ENCODE data around the gene SEC16A.

Gene SEC16A, protein sequence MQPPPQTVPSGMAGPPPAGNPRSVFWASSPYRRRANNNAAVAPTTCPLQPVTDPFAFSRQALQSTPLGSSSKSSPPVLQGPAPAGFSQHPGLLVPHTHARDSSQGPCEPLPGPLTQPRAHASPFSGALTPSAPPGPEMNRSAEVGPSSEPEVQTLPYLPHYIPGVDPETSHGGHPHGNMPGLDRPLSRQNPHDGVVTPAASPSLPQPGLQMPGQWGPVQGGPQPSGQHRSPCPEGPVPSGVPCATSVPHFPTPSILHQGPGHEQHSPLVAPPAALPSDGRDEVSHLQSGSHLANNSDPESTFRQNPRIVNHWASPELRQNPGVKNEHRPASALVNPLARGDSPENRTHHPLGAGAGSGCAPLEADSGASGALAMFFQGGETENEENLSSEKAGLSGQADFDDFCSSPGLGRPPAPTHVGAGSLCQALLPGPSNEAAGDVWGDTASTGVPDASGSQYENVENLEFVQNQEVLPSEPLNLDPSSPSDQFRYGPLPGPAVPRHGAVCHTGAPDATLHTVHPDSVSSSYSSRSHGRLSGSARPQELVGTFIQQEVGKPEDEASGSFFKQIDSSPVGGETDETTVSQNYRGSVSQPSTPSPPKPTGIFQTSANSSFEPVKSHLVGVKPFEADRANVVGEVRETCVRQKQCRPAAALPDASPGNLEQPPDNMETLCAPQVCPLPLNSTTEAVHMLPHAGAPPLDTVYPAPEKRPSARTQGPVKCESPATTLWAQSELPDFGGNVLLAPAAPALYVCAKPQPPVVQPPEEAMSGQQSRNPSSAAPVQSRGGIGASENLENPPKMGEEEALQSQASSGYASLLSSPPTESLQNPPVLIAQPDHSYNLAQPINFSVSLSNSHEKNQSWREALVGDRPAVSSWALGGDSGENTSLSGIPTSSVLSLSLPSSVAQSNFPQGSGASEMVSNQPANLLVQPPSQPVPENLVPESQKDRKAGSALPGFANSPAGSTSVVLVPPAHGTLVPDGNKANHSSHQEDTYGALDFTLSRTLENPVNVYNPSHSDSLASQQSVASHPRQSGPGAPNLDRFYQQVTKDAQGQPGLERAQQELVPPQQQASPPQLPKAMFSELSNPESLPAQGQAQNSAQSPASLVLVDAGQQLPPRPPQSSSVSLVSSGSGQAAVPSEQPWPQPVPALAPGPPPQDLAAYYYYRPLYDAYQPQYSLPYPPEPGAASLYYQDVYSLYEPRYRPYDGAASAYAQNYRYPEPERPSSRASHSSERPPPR (N-terminal part only)

DNA sequence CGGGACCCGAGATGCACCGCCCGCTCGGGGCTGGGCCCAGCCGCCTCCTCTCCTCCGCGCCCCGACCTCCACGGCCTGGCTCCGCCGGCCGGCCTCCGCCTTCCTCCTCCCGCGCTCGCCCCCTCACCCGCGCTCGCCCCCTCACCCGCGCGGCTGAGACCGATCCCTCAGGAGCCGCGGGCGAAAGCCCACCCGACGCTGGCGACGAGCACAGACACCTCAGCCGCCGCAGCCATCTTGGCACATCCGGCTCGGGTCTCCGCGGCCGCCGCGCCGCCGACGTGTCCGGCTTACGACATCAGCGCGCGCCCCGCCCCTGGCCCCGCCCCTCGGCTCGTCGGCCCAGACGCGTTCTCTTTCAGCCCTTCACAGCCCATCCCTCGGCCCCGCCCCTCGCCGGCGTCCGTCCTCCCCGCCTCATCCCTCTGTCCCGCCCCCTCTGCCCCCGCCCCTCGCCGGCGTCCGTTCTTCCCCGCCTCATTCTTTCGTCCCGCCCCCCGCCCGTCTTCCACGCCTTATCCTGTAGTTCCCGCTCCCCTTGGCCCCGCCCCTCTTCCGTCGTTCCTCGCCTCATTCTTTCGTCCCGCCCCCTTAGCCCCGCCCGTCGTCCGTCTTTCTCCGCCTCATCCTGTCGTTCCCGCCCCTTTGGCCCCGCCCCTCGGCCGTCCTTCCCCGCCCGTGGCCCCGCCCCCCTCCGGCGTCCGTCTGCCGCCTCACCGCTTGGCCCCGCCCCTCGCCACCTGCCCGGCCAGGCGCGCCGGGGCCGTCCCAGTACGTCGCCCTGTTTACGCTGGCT is at the start of gene SEC16A:
Gene SEC16A, minus strand, starts transcription at position 248 of the 796 bp plus-strand sequence. CDS start 5,425 bp downstream, outside the sequence.
- TF ChIP-seq, protein P1, sequence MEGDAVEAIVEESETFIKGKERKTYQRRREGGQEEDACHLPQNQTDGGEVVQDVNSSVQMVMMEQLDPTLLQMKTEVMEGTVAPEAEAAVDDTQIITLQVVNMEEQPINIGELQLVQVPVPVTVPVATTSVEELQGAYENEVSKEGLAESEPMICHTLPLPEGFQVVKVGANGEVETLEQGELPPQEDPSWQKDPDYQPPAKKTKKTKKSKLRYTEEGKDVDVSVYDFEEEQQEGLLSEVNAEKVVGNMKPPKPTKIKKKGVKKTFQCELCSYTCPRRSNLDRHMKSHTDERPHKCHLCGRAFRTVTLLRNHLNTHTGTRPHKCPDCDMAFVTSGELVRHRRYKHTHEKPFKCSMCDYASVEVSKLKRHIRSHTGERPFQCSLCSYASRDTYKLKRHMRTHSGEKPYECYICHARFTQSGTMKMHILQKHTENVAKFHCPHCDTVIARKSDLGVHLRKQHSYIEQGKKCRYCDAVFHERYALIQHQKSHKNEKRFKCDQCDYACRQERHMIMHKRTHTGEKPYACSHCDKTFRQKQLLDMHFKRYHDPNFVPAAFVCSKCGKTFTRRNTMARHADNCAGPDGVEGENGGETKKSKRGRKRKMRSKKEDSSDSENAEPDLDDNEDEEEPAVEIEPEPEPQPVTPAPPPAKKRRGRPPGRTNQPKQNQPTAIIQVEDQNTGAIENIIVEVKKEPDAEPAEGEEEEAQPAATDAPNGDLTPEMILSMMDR (conservative IDR thresholded peaks at IDR 0.05; ENCODE audit: low read depth, low read length), result no peak
- peak within 1 kb of the TSS; percentile 56 for H2AFZ ChIP-seq (ENCODE audit: low read depth)
- no peaks in the 10 kb centered on the region for H3K36me3 ChIP-seq (ENCODE audit: insufficient read depth)
- H3K79me2 ChIP-seq (ENCODE audit: insufficient read depth, low read depth), result peaks cover 48% of the 10 kb centered on the region
- H4K20me1 ChIP-seq (ENCODE audit: insufficient read depth), result peaks cover 19% of the 10 kb centered on the region; the same call in 1 of the 2 replicates
- H3K4me2 ChIP-seq, result peak within 1 kb of the TSS; percentile 84
- peak within 1 kb of the TSS; percentile 81 for H3K9ac ChIP-seq
- peaks cover 30% of the 10 kb centered on the region for H3K4me1 ChIP-seq (ENCODE audit: low read depth, poor library complexity, severe bottlenecking)
- peak within 1 kb of the TSS; percentile 98 for H3K27ac ChIP-seq
- H3K27me3 ChIP-seq (ENCODE audit: insufficient read depth, low read depth), result peaks cover 32% of the 10 kb centered on the region
- H3K4me3 ChIP-seq (IDR thresholded peaks at IDR 0.05; ENCODE audit: insufficient read depth, low read depth, low read length), result peak within 1 kb of the TSS; percentile 10

- H4K20me1 ChIP-seq (ENCODE audit: insufficient read depth), result no peaks in the 10 kb centered on the region
- TF ChIP-seq, protein P1 (conservative IDR thresholded peaks at IDR 0.05; ENCODE audit: low read depth, low read length), result no peak
- H3K79me2 ChIP-seq (ENCODE audit: insufficient read depth, low read depth), result no peaks in the 10 kb centered on the region
Measured at GRCh38 chr9:136531904-136532798, 49.3 kb upstream of the SEC16A start.

GRCh38 chr9:136531186-136531903 is 48.5 kb upstream of the SEC16A start:
- TF ChIP-seq, protein P1 (conservative IDR thresholded peaks at IDR 0.05; ENCODE audit: low read depth, low read length), result no peak
- Histone ChIP-seq H3K4me2 (no peak overlapping the region), H3K27ac (no peak overlapping the region), H2AFZ (ENCODE audit: low read depth) (no peak overlapping the region), H3K79me2 (ENCODE audit: insufficient read depth, low read depth) (no peaks in the 10 kb centered on the region), H3K4me1 (ENCODE audit: low read depth, poor library complexity, severe bottlenecking) (no peaks in the 10 kb centered on the region), H3K27me3 (ENCODE audit: insufficient read depth, low read depth) (peaks cover 56% of the 10 kb centered on the region), H3K9ac (no peak overlapping the region), H3K36me3 (ENCODE audit: insufficient read depth) (no peaks in the 10 kb centered on the region), H3K4me3 (IDR thresholded peaks at IDR 0.05; ENCODE audit: insufficient read depth, low read depth, low read length) (no peak overlapping the region), H4K20me1 (ENCODE audit: insufficient read depth) (no peaks in the 10 kb centered on the region)

More at GRCh38 chr9:136531904-136532798, 49.3 kb upstream of the SEC16A start:
- no peak overlapping the region for H2AFZ ChIP-seq (ENCODE audit: low read depth)
- no peaks in the 10 kb centered on the region for H3K4me1 ChIP-seq (ENCODE audit: low read depth, poor library complexity, severe bottlenecking)
- peaks cover 56% of the 10 kb centered on the region for H3K27me3 ChIP-seq (ENCODE audit: insufficient read depth, low read depth)
- H3K36me3 ChIP-seq (ENCODE audit: insufficient read depth), result no peaks in the 10 kb centered on the region
- no peak overlapping the region for H3K27ac ChIP-seq
- H3K9ac ChIP-seq, result no peak overlapping the region
- no peak overlapping the region for H3K4me2 ChIP-seq
- H3K4me3 ChIP-seq (IDR thresholded peaks at IDR 0.05; ENCODE audit: insufficient read depth, low read depth, low read length), result no peak overlapping the region
